ENCODE measurements around the gene WFS1. TPM values are rescaled to one million over a fixed set of nuclear protein-coding genes. Genes with fewer than 3 reads are reported as not detected.

Gene WFS1
- total and polyA plus RNA-seq, 2 of the 8 experiments (the other 6 are each of a cell fraction or from before 2014, with no cell fraction given), result 29.1 to 43.1 TPM

GRCh38 chr4:6322067-6322760, 52.6 kb downstream of the WFS1 start:
- CTCF ChIA-PET (ENCODE audit: partially characterized antibody), result interaction anchor here (0.5 to 22.3 kb wide), 5 partner anchors 9 to 435 kb away, joined by 3 to 908 read pairs (median 6); partner anchors contain the start of gene WFS1
- TF ChIP-seq POLR2A (IDR thresholded peaks at IDR 0.05; ENCODE audit: control extremely low read depth in 1 of 2, low read depth in 2 of 2, low read length in 2 of 2) (no peak), KDM4A (IDR thresholded peaks at IDR 0.05; ENCODE audit: low read depth, low read length, severe bottlenecking) (no peak), EP300 (IDR thresholded peaks at IDR 0.05; ENCODE audit: borderline replicate concordance in 1 of 2, low read depth in 2 of 2, low read length in 2 of 2) (no peak), SIX5 (IDR thresholded peaks at IDR 0.05; ENCODE audit: low read depth, low read length) (no peak), NRF1 (IDR thresholded peaks at IDR 0.05; ENCODE audit: low read depth, low read length) (no peak), POU5F1 (IDR thresholded peaks at IDR 0.05; ENCODE audit: low read depth, low read length) (no peak), EZH2 (IDR thresholded peaks at IDR 0.05; ENCODE audit: low read depth, low read length, severe bottlenecking) (no peak), CHD1 (IDR thresholded peaks at IDR 0.05; ENCODE audit: low read depth, low read length) (no peak), SAP30 (IDR thresholded peaks at IDR 0.05; ENCODE audit: insufficient read depth, insufficient replicate concordance, low read length) (no peak), RXRA (IDR thresholded peaks at IDR 0.05; ENCODE audit: insufficient read depth, low read depth, low read length) (no peak)

More at GRCh38 chr4:6322067-6322760, 52.6 kb downstream of the WFS1 start:
- no peak overlapping the region for H2BK120ac ChIP-seq (replicated peaks; ENCODE audit: low read depth, low read length)
- H3K56ac ChIP-seq (replicated peaks; ENCODE audit: insufficient read length, low read depth, low read length), result no peak overlapping the region
- no peak overlapping the region for H3K4me2 ChIP-seq (ENCODE audit: insufficient read depth in 1 of 2, low read depth in 2 of 2, low read length in 2 of 2)
- no peaks in the 10 kb centered on the region for H3K79me1 ChIP-seq (ENCODE audit: low read depth, low read length)
- no peak for DNase-seq (ENCODE audit: low read depth in 1 of 2, low spot score in 2 of 2)
- H3K79me2 ChIP-seq (ENCODE audit: control insufficient read depth in 1 of 2, insufficient read depth in 2 of 2, low read length in 2 of 2), result no peaks in the 10 kb centered on the region
- no peak overlapping the region for H3K4ac ChIP-seq (replicated peaks; ENCODE audit: insufficient read length, low read depth, low read length)
- no peak overlapping the region for H2BK15ac ChIP-seq (ENCODE audit: low read length)
- H3K9me3 ChIP-seq (ENCODE audit: insufficient read depth in 2 of 2, low read depth in 1 of 2, low read length in 1 of 2), result no peaks in the 10 kb centered on the region; a peak in 1 of 4 replicates
- H2BK20ac ChIP-seq (ENCODE audit: low read length), result no peak overlapping the region
- H3K18ac ChIP-seq (ENCODE audit: extremely low read depth, low read length), result no peak overlapping the region
- peaks cover 0 to 8% (median 3%) of the 10 kb centered on the region in 4 experiments; a peak in 3 of 7 replicates for H3K4me1 ChIP-seq (replicated peaks in 1 of 4; ENCODE audit: control insufficient read depth in 3 of 4, insufficient read depth in 4 of 4, low read length in 3 of 4)
- H3K36me3 ChIP-seq (ENCODE audit: control insufficient read depth in 2 of 4, insufficient read depth in 4 of 4, low read length in 3 of 4), result no peaks in the 10 kb centered on the region
- no peak overlapping the region for H2AK5ac ChIP-seq (ENCODE audit: low read depth, low read length)
- H3K4me3 ChIP-seq (ENCODE audit: extremely low read depth in 1 of 4, insufficient read depth in 2 of 4, low read depth in 3 of 4, low read length in 4 of 4), result no peak overlapping the region
- no peak for FAIRE-seq
- no peak overlapping the region for H3K27ac ChIP-seq (ENCODE audit: low read depth, low read length)
- no peak overlapping the region for H2AFZ ChIP-seq (ENCODE audit: low read length)
- H3K9ac ChIP-seq (replicated peaks in 1 of 4; ENCODE audit: extremely low read depth in 1 of 4, low read depth in 3 of 4, low read length in 3 of 4), result no peak overlapping the region
- no peaks in the 10 kb centered on the region for H4K20me1 ChIP-seq (replicated peaks in 1 of 2; ENCODE audit: control insufficient read depth in 1 of 2, insufficient read depth in 2 of 2, low read length in 2 of 2)
- H2BK12ac ChIP-seq (ENCODE audit: low read depth, low read length), result no peak overlapping the region
- no peak overlapping the region for H2BK5ac ChIP-seq (ENCODE audit: low read depth, low read length)
- POLR2A ChIA-PET (ENCODE audit: partially characterized antibody), result interaction anchor here (1.2 kb wide), 1 partner anchor 10 kb away, joined by 4 read pairs; no protein-coding TSS in a partner anchor
- no peak overlapping the region for H4K5ac ChIP-seq (ENCODE audit: insufficient read length, low read depth, low read length)
- no peak overlapping the region for H3K23ac ChIP-seq (ENCODE audit: insufficient read length)
- no peaks in the 10 kb centered on the region for H3K27me3 ChIP-seq (replicated peaks in 1 of 4; ENCODE audit: control insufficient read depth in 3 of 4, extremely low read depth in 1 of 4, insufficient read depth in 3 of 4, low read length in 3 of 4)
- 93% methylated on average over 23 of the region's 23 CpGs; no CpG with 5 or more reads in 1 of the 2 experiments for WGBS, 2 experiments (ENCODE audit: extremely low coverage in 1 of 2, insufficient coverage in 1 of 2, insufficient read length in 1 of 2, insufficient replicate concordance in 2 of 2, low coverage in 1 of 2, low lambda C conversion rate in 2 of 2, missing lambda C conversion rate in 1 of 2)
- H4K91ac ChIP-seq (replicated peaks; ENCODE audit: insufficient read length, low read length), result no peak overlapping the region
- H4K8ac ChIP-seq (ENCODE audit: extremely low read depth, insufficient read depth, low read length), result no peak overlapping the region
- H3K23me2 ChIP-seq (ENCODE audit: low read depth, low read length), result no peaks in the 10 kb centered on the region
- H3K14ac ChIP-seq (ENCODE audit: insufficient read length), result no peak overlapping the region
